Ascending aorta (tissue), 2 donors: ENCODE measurements around the gene BLTP3A. TPM values are rescaled to one million over a fixed set of nuclear protein-coding genes. Genes with fewer than 3 reads are reported as not detected.

ENCODE experiments used
- DNase-seq, 2 donors: peaks; one replicate each; pipeline ENCODE4 v3.0.0-alpha.2; 2019; ENCODE audit warnings: low spot score in 2 of 2
- H3K27ac ChIP-seq, 2 donors: fragments of 200-600 bp; sonication (generic); one replicate each; pipeline ENCODE4 v1.5.1; 2016 to 2017; ENCODE audit warnings: mild to moderate bottlenecking in 1 of 2
- H3K27me3 ChIP-seq: fragments of 200-600 bp; sonication (generic); one replicate; pipeline ENCODE4 v1.5.1; 2017
- H3K36me3 ChIP-seq, 2 donors: fragments of 200-600 bp; sonication (generic); one replicate each; pipeline ENCODE4 v1.5.1; 2016
- H3K4me1 ChIP-seq, 2 donors: fragments of 200-600 bp; sonication (generic); one replicate each; pipeline ENCODE4 v1.5.1; 2016 to 2017; ENCODE audit warnings: mild to moderate bottlenecking in 1 of 2
- H3K4me3 ChIP-seq, 2 donors: fragments of 200-600 bp; sonication (generic); one replicate each; pipeline ENCODE4 v1.5.1; 2016 to 2017; ENCODE audit warnings: mild to moderate bottlenecking in 1 of 2
- H3K9me3 ChIP-seq, 2 donors: fragments of 200-600 bp; sonication (generic); one replicate each; pipeline ENCODE4 v1.5.1; 2016
- CTCF ChIP-seq, 3 experiments: fragments of 200-600 bp in 2 of 3; fragments of 450-650 bp in 1 of 3; sonication (generic) in 2 of 3; IDR thresholded peaks; one replicate each; pipeline ENCODE4 v1.5.1; 2016 to 2019; ENCODE audit warnings: antibody characterized with exemption in 3 of 3, mild to moderate bottlenecking in 1 of 3, moderate library complexity in 1 of 3
- intact Hi-C: fragments of 100-400 bp; cut with DNase I; formaldehyde crosslinking; loops from one replicate; pipeline ENCODE4 v1.15.1; 2023
- total RNA-seq: library from RNA; depleted of rRNA; stranded (reverse); fragments of >200 nt; gene quantifications from one replicate; pipeline ENCODE4 v1.1.0, GENCODE V29; 2016

The BLTP3A gene
- total RNA-seq, 1 donor from 2014 or later = 12.7 TPM

DNA sequence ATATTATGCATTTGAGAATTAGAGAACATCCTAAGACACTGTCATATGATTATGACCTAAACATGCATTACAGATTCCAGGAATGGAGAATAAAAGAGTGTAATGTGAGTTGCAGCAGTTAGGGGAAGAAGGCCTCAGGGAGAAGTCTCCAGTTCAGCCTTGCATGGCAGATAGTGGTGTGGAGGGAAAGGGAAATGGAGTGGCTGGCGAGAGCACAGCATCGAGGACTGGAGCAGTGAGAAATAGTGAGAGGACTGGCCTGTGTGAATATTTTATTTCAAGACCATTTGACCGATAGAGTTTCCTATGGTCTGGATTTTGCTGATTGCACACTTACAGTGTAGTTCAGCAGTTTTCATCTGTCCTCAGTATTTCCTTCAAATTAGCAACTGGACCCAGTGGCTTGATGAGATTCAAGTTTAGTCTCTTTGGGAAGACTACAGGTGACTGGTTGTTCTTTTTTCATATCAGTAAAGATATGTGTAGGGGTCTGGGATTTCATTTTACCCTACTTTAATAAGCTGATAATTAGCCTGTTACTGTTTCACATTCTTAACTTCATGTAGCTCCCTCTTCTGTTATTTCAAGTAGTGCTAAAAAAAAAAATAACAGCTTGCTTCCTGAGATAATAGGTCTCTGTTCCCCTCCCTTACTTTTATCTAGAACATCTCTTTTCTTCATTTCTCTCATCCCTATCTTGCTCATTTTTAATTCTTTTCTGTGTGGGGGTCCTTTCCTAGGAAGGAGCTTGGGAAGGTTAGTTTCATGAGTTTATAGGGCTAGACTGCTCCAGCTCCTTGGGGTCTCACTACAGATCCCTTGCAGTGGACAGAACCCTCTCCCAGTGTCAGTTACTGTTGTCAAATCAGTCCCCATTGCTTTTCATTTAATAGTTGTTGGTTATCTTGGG, 27.9 kb downstream of the BLTP3A start:
- H3K4me1 ChIP-seq = no peaks in the 10 kb centered on the region
- TF ChIP-seq CTCF (IDR thresholded peaks at IDR 0.05) = no peak
- no peak for DNase-seq
- intact Hi-C loops = no loop called here
- H3K9me3 ChIP-seq = no peaks in the 10 kb centered on the region
- H3K27me3 ChIP-seq = no peaks in the 10 kb centered on the region
- H3K36me3 ChIP-seq = peaks cover 3 to 30% of the 10 kb centered on the region in 2 donors
- no peak overlapping the region for H3K27ac ChIP-seq
- H3K4me3 ChIP-seq = no peak overlapping the region

GRCh38 chr6:34829137-34829536, 37.3 kb downstream of the BLTP3A start:
- intact Hi-C loops = no loop called here
- peaks cover 31 to 55% of the 10 kb centered on the region in 2 donors for H3K36me3 ChIP-seq
- TF ChIP-seq CTCF (IDR thresholded peaks at IDR 0.05) = no peak

DNA sequence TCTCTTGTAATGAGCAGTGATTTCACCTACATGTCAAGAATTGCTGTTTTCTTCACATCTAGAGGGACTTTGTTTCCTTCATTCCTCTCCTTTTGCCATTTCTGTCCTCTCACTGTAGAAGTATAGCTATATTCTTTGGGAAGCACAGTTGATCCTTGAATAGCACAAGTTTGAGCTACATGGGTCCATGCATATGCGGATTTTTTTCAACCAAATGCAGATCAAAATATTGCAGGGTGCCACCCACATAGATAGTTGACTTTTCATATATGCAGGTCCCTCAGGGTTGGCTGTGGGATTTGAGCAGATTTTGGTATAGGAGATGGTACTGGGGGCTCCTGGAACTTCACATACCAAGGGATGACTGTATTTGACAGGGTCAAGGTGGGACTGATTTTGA, 41.1 kb downstream of the BLTP3A start:
- no peak for TF ChIP-seq CTCF (IDR thresholded peaks at IDR 0.05)
- Histone ChIP-seq H3K27ac (no peak overlapping the region), H3K4me1 (no peaks in the 10 kb centered on the region), H3K36me3 (peaks cover 40 to 57% of the 10 kb centered on the region in 2 donors), H3K4me3 (no peak overlapping the region), H3K27me3 (no peaks in the 10 kb centered on the region), H3K9me3 (no peaks in the 10 kb centered on the region)
- intact Hi-C loops = no loop called here
- no peak for DNase-seq

More at GRCh38 chr6:34829137-34829536, 37.3 kb downstream of the BLTP3A start:
- Histone ChIP-seq H3K27ac (no peak overlapping the region), H3K9me3 (no peaks in the 10 kb centered on the region), H3K27me3 (no peaks in the 10 kb centered on the region), H3K4me1 (no peaks in the 10 kb centered on the region), H3K4me3 (no peak overlapping the region)
- DNase-seq = no peak

DNA sequence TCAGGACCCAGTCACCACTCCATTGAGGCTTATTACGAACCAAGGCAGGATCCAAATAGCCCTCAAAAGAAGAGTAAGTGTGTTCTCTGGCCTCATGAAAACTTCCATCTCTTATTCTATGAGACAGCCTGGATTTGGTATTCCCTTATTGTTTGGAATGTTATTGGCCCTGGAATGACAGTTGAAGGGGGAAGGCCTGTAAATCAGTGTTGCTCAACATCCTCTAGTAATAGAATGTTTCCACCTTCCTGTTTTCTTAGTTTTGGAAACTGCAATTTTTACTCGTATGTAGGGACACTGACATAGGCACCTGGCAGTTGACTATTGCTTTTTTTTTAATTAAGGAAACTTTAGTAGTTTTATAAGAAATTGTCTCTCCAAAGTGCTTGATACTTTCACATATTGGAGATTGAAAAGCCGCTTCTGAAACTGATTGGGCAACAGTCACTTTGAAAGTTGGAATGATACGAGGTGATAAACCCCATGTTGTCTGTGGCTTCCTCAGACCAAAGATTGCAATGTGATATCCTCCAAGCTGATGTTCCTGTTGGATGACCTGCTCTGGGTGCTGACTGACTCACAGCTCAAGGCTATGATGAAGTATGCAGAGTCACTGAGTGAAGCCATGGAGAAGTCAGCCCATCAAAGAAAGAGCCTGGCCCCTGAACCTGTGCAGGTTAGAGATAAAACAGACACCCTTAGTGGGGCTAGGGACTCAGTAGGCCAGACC, 43.1 kb downstream of the BLTP3A start:
- Histone ChIP-seq H3K4me3 (no peak overlapping the region), H3K4me1 (no peaks in the 10 kb centered on the region), H3K9me3 (no peaks in the 10 kb centered on the region), H3K36me3 (peaks cover 32 to 49% of the 10 kb centered on the region in 2 donors), H3K27ac (no peak overlapping the region), H3K27me3 (no peaks in the 10 kb centered on the region)
- intact Hi-C loops = no loop called here
- no peak for TF ChIP-seq CTCF (IDR thresholded peaks at IDR 0.05)
- DNase-seq = no peak

DNA sequence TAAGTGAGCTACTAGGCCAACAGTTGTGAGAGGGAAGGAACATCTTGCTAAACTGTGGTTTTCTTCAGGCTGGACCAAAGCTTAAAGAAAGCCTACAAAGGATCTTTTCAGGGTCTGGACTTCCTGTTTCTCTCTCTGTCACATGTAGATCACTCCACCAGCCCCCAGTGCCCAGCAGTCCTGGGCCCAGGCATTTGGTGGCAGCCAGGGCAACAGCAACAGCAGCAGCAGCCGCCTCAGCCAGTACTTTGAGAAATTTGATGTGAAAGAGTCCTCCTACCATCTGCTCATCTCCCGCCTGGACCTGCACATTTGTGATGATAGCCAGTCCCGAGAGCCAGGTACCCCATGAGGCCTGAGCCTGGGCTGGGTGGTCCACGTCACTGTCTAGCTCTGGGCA, 44.1 kb downstream of the BLTP3A start:
- no peaks in the 10 kb centered on the region for H3K4me1 ChIP-seq
- peaks cover 30 to 40% of the 10 kb centered on the region in 2 donors for H3K36me3 ChIP-seq
- H3K27ac ChIP-seq = no peak overlapping the region
- DNase-seq = no peak
- no peak for TF ChIP-seq CTCF (IDR thresholded peaks at IDR 0.05)
- intact Hi-C loops = no loop called here
- H3K9me3 ChIP-seq = no peaks in the 10 kb centered on the region
- H3K4me3 ChIP-seq = no peak overlapping the region
- H3K27me3 ChIP-seq = no peaks in the 10 kb centered on the region
